DND-41 (cell line): Measurements from ENCODE around the gene SNPH.
A peak's percentile ranks its signal among the peaks of the same experiment; 100 is the strongest.

Experiments used
- ATAC-seq: fragments of 200-7000 bp; cut with Tn5 transposase; 3 replicates; pipeline ENCODE4 v1.9.1; 2021; ENCODE audit warnings: low read depth; ENCODE audit not compliant: insufficient read depth
- DNase-seq: peaks from one replicate; pipeline ENCODE4 v3.0.0-alpha.2; 2020
- H2AFZ ChIP-seq: 2 replicates; pipeline ENCODE4 v1.6.0; 2012; ENCODE audit warnings: low read depth, low read length
- H3K27ac ChIP-seq: 2 replicates; pipeline ENCODE4 v1.5.1; 2012; ENCODE audit warnings: low read length, inconsistent platforms
- H3K27me3 ChIP-seq: fragments of 200-600 bp; sonication (generic); 2 replicates; pipeline ENCODE4 v1.6.0; 2012; ENCODE audit warnings: low read length, mild to moderate bottlenecking, inconsistent platforms; ENCODE audit not compliant: insufficient read depth, poor library complexity
- H3K36me3 ChIP-seq: 2 replicates; pipeline ENCODE4 v1.5.1; 2012; ENCODE audit warnings: low read length, inconsistent platforms; ENCODE audit not compliant: insufficient read depth
- H3K4me1 ChIP-seq: 2 replicates; pipeline ENCODE4 v1.5.1; 2012; ENCODE audit warnings: mild to moderate bottlenecking, low read length; ENCODE audit not compliant: insufficient read depth
- H3K4me2 ChIP-seq: 2 replicates; pipeline ENCODE4 v1.6.0; 2012; ENCODE audit warnings: mild to moderate bottlenecking, moderate library complexity, low read length, inconsistent platforms; ENCODE audit not compliant: insufficient read depth
- H3K4me3 ChIP-seq, 2 experiments: fragments of 200-600 bp in 1 of 2; shearing (Covaris generic) in 1 of 2; 2 replicates each; pipeline ENCODE4 v1.5.1; 2012 to 2016; ENCODE audit warnings: inconsistent platforms in 2 of 2, low read length in 2 of 2, mild to moderate bottlenecking in 2 of 2, low read depth in 1 of 2, moderate library complexity in 1 of 2
- H3K79me2 ChIP-seq: 2 replicates; pipeline ENCODE4 v1.6.0; 2012; ENCODE audit warnings: low read length, inconsistent platforms; ENCODE audit not compliant: insufficient read depth
- H3K9ac ChIP-seq: 2 replicates; pipeline ENCODE4 v1.6.0; 2012; ENCODE audit warnings: low read depth, mild to moderate bottlenecking, inconsistent platforms, low read length, moderate library complexity
- H3K9me3 ChIP-seq: 2 replicates; pipeline ENCODE4 v1.5.1; 2012; ENCODE audit warnings: low read length, moderate library complexity, mild to moderate bottlenecking, inconsistent platforms; ENCODE audit not compliant: insufficient read depth, severe bottlenecking
- H4K20me1 ChIP-seq: 2 replicates; pipeline ENCODE4 v1.6.0; 2012; ENCODE audit warnings: low read length; ENCODE audit not compliant: insufficient read depth
- CTCF ChIP-seq: IDR thresholded peaks from 2 replicates; pipeline ENCODE4 v1.5.1; 2012; ENCODE audit warnings: borderline replicate concordance, low read length, moderate library complexity, mild to moderate bottlenecking; ENCODE audit not compliant: poor library complexity, severe bottlenecking; ENCODE audit errors: extremely low read depth
- EZH2 ChIP-seq: IDR thresholded peaks from 3 replicates; pipeline ENCODE4 v1.6.1; 2012; ENCODE audit warnings: borderline replicate concordance, low read depth, mild to moderate bottlenecking, moderate library complexity, low read length, inconsistent platforms; ENCODE audit not compliant: severe bottlenecking

SNPH gene

GRCh38 chr20:1264727-1265126, 1.4 kb upstream of the SNPH start:
- H4K20me1 ChIP-seq, result 0 out of 2 replicates have a peak, but pooled peaks cover 10% of the 10 kb centered on the region
- H3K79me2 ChIP-seq, result no peaks in the 10 kb centered on the region
- H3K9me3 ChIP-seq, result peaks cover 11% of the 10 kb centered on the region
- no peak overlapping the region for H3K4me2 ChIP-seq
- H3K27me3 ChIP-seq, result peaks cover 60% of the 10 kb centered on the region
- H3K36me3 ChIP-seq, result no peaks in the 10 kb centered on the region
- TF ChIP-seq CTCF (no peak), EZH2 (peak; percentile 24)
- DNase-seq (no peak), ATAC-seq (no peak)
- H3K4me1 ChIP-seq, result peaks cover 19% of the 10 kb centered on the region
- no peak overlapping the region for H3K4me3 ChIP-seq
- H3K9ac ChIP-seq, result no peak overlapping the region
- no peak overlapping the region for H3K27ac ChIP-seq
- no peak overlapping the region for H2AFZ ChIP-seq

DNA sequence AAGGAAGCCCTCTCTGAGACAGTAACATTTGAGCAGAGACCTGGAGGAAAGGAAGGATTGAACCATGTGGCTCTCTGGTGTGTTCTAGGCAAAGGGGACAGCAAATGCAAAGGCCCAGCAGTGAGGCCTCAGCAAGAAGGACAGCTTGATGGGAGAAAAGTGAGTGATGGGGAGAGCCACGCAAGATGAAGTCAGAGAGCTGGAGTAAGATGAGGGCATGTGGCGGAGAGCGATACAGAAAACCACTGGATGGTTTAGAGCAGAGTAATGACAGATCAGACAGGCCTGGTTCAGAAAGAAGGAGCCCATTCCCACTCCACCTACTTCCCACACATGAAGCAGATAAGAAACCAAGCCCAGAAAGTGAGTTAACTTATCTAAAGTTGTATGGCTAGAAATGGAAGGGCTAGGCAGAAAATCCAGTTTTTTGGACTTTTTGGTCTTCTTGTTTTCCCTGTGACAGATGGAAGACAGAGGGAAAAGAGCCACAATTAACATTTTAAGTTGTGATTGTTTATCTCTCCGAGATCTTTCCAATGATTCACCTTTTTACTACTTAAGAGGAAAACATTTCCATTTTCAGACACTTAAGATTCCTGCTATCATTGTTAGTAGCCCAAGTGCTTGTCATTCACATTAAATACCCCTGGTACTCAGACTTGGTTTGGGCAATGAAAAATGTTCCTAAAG, 723 bp upstream of the SNPH start:
- no peak for DNase-seq
- Histone ChIP-seq H3K4me3 (peak overlapping the region in 1 of 2 experiments; percentile 53; a peak in 1 of 4 replicates), H3K27me3 (peaks cover 60% of the 10 kb centered on the region), H3K9me3 (peaks cover 11% of the 10 kb centered on the region), H4K20me1 (0 out of 2 replicates have a peak, but pooled peaks cover 10% of the 10 kb centered on the region), H3K4me1 (peaks cover 19% of the 10 kb centered on the region), H3K9ac (no peak overlapping the region), H3K79me2 (no peaks in the 10 kb centered on the region), H3K4me2 (peak overlapping the region; percentile 79), H3K36me3 (no peaks in the 10 kb centered on the region), H2AFZ (no peak overlapping the region), H3K27ac (no peak overlapping the region)
- no peak for ATAC-seq
- TF ChIP-seq EZH2 (peak; percentile 16), CTCF (no peak)

DNA sequence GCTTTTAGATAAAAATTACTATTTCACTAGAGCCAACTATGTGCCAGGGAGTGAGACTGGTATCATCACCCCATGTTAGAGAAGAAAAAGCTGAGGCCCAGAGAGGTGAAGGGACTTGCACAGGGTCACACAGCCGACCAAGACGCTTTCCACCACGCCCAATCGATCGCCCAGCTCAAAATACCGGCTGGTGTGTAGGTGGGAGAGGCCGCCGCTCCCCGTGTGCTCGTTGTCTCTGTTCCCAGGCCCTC, 253 bp upstream of the SNPH start:
- Histone ChIP-seq H3K9ac (no peak overlapping the region), H3K27ac (no peak overlapping the region), H3K4me3 (peak overlapping the region in 1 of 2 experiments; percentile 53; a peak in 2 of 4 replicates), H4K20me1 (0 out of 2 replicates have a peak, but pooled peaks cover 10% of the 10 kb centered on the region), H3K36me3 (no peaks in the 10 kb centered on the region), H3K27me3 (peaks cover 59% of the 10 kb centered on the region), H3K4me2 (peak overlapping the region; percentile 79), H3K9me3 (peaks cover 11% of the 10 kb centered on the region), H2AFZ (peak overlapping the region; percentile 21; the same call in 1 of the 2 replicates), H3K79me2 (no peaks in the 10 kb centered on the region), H3K4me1 (peaks cover 19% of the 10 kb centered on the region)
- TF ChIP-seq EZH2, result no peak
- no peak for TF ChIP-seq CTCF
- ATAC-seq (no peak), DNase-seq (no peak)

DNA sequence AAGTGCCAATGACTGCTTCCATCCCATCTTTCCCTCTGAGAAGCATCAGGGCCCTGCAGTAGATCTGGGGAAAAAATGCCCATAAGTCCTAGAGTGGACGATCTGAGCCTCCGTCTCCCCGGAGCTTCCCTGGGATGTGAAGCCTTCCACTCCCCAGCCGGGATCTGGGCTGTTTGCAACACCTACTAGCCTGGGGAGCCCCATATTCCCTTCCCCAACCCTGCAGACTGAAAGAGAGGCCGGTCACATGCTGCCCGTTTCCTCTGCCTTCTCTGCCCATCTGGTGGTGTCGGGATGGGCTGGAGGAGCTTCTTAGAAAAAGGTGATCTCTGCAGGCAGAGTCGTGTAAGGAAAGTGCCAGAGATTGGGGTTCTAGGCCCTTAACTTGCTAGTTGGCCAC, 1.1 kb downstream of the SNPH start:
- Histone ChIP-seq H3K9ac (no peak overlapping the region), H2AFZ (no peak overlapping the region), H3K4me3 (peak overlapping the region in 1 of 2 experiments; percentile 53; a peak in 1 of 4 replicates)

More for the DNA sequence above, 1.1 kb downstream of the SNPH start:
- H3K79me2 ChIP-seq, result no peaks in the 10 kb centered on the region
- TF ChIP-seq CTCF, result no peak
- no peak for TF ChIP-seq EZH2
- H3K4me1 ChIP-seq, result peaks cover 19% of the 10 kb centered on the region
- H3K27me3 ChIP-seq, result peaks cover 54% of the 10 kb centered on the region
- peaks cover 11% of the 10 kb centered on the region for H3K9me3 ChIP-seq
- H4K20me1 ChIP-seq, result 0 out of 2 replicates have a peak, but pooled peaks cover 10% of the 10 kb centered on the region
- H3K4me2 ChIP-seq, result peak overlapping the region; percentile 79
- no peak for DNase-seq
- ATAC-seq, result no peak
- H3K36me3 ChIP-seq, result no peaks in the 10 kb centered on the region
- no peak overlapping the region for H3K27ac ChIP-seq
